HepG2 (cell line): ENCODE data around the gene SBK3. TPM values are rescaled to one million over a fixed set of nuclear protein-coding genes. Genes with fewer than 3 reads are reported as not detected.

Experiments used
- CEBPZ ChIP-seq: IDR thresholded peaks from 2 replicates; pipeline ENCODE4 v1.6.1; 2012; ENCODE audit warnings: low read length, improper control_type of control experiment
- ETV5 ChIP-seq: IDR thresholded peaks from 2 replicates; pipeline ENCODE4 v1.6.1; 2018; ENCODE audit warnings: missing biosample characterization, missing genetic modification reagents, inconsistent platforms, borderline replicate concordance
- ETV6 ChIP-seq: sonication (generic); formaldehyde crosslinking; conservative IDR thresholded peaks from 2 replicates; pipeline ENCODE4 v1.4.0; 2020; ENCODE audit warnings: missing genetic modification reagents
- FOXC1 ChIP-seq: sonication (generic); formaldehyde crosslinking; IDR thresholded peaks from 2 replicates; pipeline ENCODE4 v1.8.0; 2022; ENCODE audit warnings: mild to moderate bottlenecking, missing genetic modification reagents, borderline replicate concordance
- NCOR1 ChIP-seq: fragments of 200-600 bp; sonication (generic); IDR thresholded peaks from 2 replicates; pipeline ENCODE4 v1.7.0; 2017; ENCODE audit warnings: antibody characterized with exemption, low read length, borderline replicate concordance
- PAX8 ChIP-seq: sonication (generic); formaldehyde crosslinking; IDR thresholded peaks from 2 replicates; pipeline ENCODE4 v1.8.0; 2022; ENCODE audit warnings: mild to moderate bottlenecking, missing genetic modification reagents, borderline replicate concordance
- RAD21 ChIP-seq: fragments of 450-650 bp; formaldehyde crosslinking; IDR thresholded peaks from 2 replicates; pipeline ENCODE4 v1.5.0; 2020; ENCODE audit warnings: mild to moderate bottlenecking
- SYNCRIP ChIP-seq: fragments of 200-400 bp; formaldehyde crosslinking; IDR thresholded peaks from 2 replicates; pipeline ENCODE4 v1.6.1; 2018; ENCODE audit warnings: mild to moderate bottlenecking, low read depth, low read length; ENCODE audit not compliant: insufficient read depth
- XBP1 ChIP-seq: sonication (generic); formaldehyde crosslinking; IDR thresholded peaks from 2 replicates; pipeline ENCODE4 v1.5.0; 2020; ENCODE audit warnings: missing genetic modification reagents
- ZNF121 ChIP-seq: sonication (generic); formaldehyde crosslinking; IDR thresholded peaks from 2 replicates; pipeline ENCODE4 v1.5.0; 2020; ENCODE audit warnings: mild to moderate bottlenecking, missing genetic modification reagents
- ZNF382 ChIP-seq: sonication (generic); formaldehyde crosslinking; IDR thresholded peaks from 2 replicates; pipeline ENCODE4 v1.5.0; 2020; ENCODE audit warnings: missing genetic modification reagents, mild to moderate bottlenecking, borderline replicate concordance
- ZNF547 ChIP-seq: sonication (generic); formaldehyde crosslinking; IDR thresholded peaks from 2 replicates; pipeline ENCODE4 v1.5.1; 2020; ENCODE audit warnings: mild to moderate bottlenecking, missing genetic modification reagents
- ZNF574 ChIP-seq: sonication (generic); formaldehyde crosslinking; IDR thresholded peaks from 2 replicates; pipeline ENCODE4 v1.4.0; 2020; ENCODE audit warnings: missing genetic modification reagents
- ZNF616 ChIP-seq: sonication (generic); formaldehyde crosslinking; IDR thresholded peaks from 2 replicates; pipeline ENCODE4 v1.5.0; 2020; ENCODE audit warnings: low read depth, mild to moderate bottlenecking, missing genetic modification reagents
- ZNF776 ChIP-seq: sonication (generic); formaldehyde crosslinking; IDR thresholded peaks from 2 replicates; pipeline ENCODE4 v1.4.0; 2020; ENCODE audit warnings: mild to moderate bottlenecking, missing genetic modification reagents
- polyA plus RNA-seq, 8 experiments: library from polyadenylated mRNA; depleted of rRNA in 3 of 8; stranded (reverse) in 7 of 8; unstranded in 1 of 8; fragments of >200 nt; fragmentation: Illumina TruSeq in 4 of 8; extraction: Trizol in 4 of 8; gene quantifications; 2 replicates each; pipeline versions ENCODE4 v1.2.1 to v1.2.3, GENCODE V29; 2011 to 2016; ENCODE audit warnings: low read depth in 4 of 8, missing spikeins in 1 of 8, mixed read lengths in 1 of 8; ENCODE audit not compliant: insufficient read depth in 1 of 8
- total RNA-seq, 5 experiments: library from RNA; depleted of rRNA; stranded (reverse); fragments of >200 nt; fragmentation: Illumina TruSeq; extraction: Trizol; gene quantifications; 2 replicates each; pipeline ENCODE4 v1.2.3, GENCODE V29; 2016; ENCODE audit warnings: low read depth in 1 of 5
- TF ChIP-seq, protein P1 (sequence below): sonication (generic); formaldehyde crosslinking; IDR thresholded peaks from 2 replicates; pipeline ENCODE4 v1.9.0; 2022; ENCODE audit warnings: low read depth, missing genetic modification reagents
- TF ChIP-seq, protein P2 (sequence below): sonication (generic); formaldehyde crosslinking; IDR thresholded peaks from 2 replicates; pipeline ENCODE4 v1.4.0; 2020; ENCODE audit warnings: low read depth, mild to moderate bottlenecking, missing genetic modification reagents
- TF ChIP-seq, protein P3 (sequence below): sonication (generic); formaldehyde crosslinking; IDR thresholded peaks from 2 replicates; pipeline ENCODE4 v1.8.0; 2022; ENCODE audit warnings: missing genetic modification reagents, low read depth, mild to moderate bottlenecking, borderline replicate concordance
- TF ChIP-seq, protein P4 (sequence below): sonication (generic); formaldehyde crosslinking; IDR thresholded peaks from 2 replicates; pipeline ENCODE4 v1.5.0; 2020; ENCODE audit warnings: missing genetic modification reagents

The SBK3 gene
- total and polyA plus RNA-seq, 2 of the 13 experiments (the other 11 are each of a cell fraction or from before 2014, with no cell fraction given): 0.66 to 0.77 TPM

- TF ChIP-seq, protein P1, sequence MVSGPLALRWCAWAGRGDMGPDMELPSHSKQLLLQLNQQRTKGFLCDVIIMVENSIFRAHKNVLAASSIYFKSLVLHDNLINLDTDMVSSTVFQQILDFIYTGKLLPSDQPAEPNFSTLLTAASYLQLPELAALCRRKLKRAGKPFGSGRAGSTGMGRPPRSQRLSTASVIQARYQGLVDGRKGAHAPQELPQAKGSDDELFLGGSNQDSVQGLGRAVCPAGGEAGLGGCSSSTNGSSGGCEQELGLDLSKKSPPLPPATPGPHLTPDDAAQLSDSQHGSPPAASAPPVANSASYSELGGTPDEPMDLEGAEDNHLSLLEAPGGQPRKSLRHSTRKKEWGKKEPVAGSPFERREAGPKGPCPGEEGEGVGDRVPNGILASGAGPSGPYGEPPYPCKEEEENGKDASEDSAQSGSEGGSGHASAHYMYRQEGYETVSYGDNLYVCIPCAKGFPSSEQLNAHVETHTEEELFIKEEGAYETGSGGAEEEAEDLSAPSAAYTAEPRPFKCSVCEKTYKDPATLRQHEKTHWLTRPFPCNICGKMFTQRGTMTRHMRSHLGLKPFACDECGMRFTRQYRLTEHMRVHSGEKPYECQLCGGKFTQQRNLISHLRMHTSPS (CRISPR knock-in tag): no peak
- TF ChIP-seq ZNF616 (CRISPR knock-in tag) (no peak), ZNF547 (CRISPR knock-in tag) (no peak; the same call in 1 of the 2 replicates), RAD21 (no peak), FOXC1 (no peak), XBP1 (CRISPR knock-in tag) (no peak), ZNF121 (no peak), ETV5 (CRISPR knock-in tag) (peak; percentile 69; the same call in 1 of the 2 replicates), SYNCRIP (no peak), ZNF574 (CRISPR knock-in tag) (no peak), ZNF382 (CRISPR knock-in tag) (no peak), CEBPZ (no peak), ETV6 (no peak), ZNF776 (CRISPR knock-in tag) (no peak), NCOR1 (no peak), PAX8 (no peak)
- TF ChIP-seq, protein P2, sequence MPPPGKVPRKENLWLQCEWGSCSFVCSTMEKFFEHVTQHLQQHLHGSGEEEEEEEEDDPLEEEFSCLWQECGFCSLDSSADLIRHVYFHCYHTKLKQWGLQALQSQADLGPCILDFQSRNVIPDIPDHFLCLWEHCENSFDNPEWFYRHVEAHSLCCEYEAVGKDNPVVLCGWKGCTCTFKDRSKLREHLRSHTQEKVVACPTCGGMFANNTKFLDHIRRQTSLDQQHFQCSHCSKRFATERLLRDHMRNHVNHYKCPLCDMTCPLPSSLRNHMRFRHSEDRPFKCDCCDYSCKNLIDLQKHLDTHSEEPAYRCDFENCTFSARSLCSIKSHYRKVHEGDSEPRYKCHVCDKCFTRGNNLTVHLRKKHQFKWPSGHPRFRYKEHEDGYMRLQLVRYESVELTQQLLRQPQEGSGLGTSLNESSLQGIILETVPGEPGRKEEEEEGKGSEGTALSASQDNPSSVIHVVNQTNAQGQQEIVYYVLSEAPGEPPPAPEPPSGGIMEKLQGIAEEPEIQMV (CRISPR knock-in tag): no peak
- TF ChIP-seq, protein P3, sequence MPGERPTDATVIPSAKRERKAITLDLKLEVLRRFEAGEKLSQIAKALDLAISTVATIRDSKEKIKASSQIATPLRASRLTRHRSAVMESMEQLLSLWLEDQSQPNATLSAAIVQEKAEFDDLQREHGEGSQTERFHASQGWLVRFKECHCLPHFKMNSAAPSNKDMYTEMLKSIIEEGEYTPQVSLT (CRISPR knock-in tag): no peak
- TF ChIP-seq, protein P4, sequence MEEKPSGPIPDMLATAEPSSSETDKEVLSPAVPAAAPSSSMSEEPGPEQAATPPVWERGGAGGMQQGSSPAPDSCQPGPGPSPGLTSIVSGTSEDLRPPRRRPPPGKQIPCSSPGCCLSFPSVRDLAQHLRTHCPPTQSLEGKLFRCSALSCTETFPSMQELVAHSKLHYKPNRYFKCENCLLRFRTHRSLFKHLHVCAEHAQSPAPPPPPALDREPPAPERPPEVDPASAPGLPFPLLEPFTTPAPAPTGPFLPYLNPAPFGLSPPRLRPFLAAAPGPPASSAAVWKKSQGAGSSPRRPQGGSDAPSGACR (CRISPR knock-in tag): no peak
Observed at GRCh38 chr19:55585658-55586339, 40.5 kb upstream of the SBK3 start (continued).
